GM23248 (cell line): ENCODE measurements around the gene TLE2.

Experiments
- EZH2 ChIP-seq: fragments of 200-600 bp; sonication (generic); IDR thresholded peaks from 2 replicates; pipeline ENCODE4 v1.6.1; 2018; ENCODE audit warnings: antibody characterized with exemption, mild to moderate bottlenecking; ENCODE audit not compliant: insufficient read depth, poor library complexity, severe bottlenecking
- EZH2phosphoT487 ChIP-seq: fragments of 200-600 bp; sonication (generic); IDR thresholded peaks from 2 replicates; pipeline ENCODE4 v1.6.1; 2018; ENCODE audit warnings: antibody characterized with exemption, moderate library complexity, mild to moderate bottlenecking, low read depth; ENCODE audit not compliant: insufficient read depth

- TF ChIP-seq EZH2, result no peak
- no peak for TF ChIP-seq EZH2phosphoT487
Measured at GRCh38 chr19:2973229-2973628, 55.9 kb downstream of the TLE2 start.
